CD4-positive, alpha-beta T cell treated with Interleukin-4 for 1 hour (primary cell): Measurements from ENCODE around the gene FGF9.
A peak's percentile ranks its signal among the peaks of the same experiment; 100 is the strongest.

Source experiments
- DNase-seq, 2 donors: peaks; one replicate each; pipeline ENCODE4 v3.0.0-alpha.2; 2020 to 2022

Gene FGF9

DNA sequence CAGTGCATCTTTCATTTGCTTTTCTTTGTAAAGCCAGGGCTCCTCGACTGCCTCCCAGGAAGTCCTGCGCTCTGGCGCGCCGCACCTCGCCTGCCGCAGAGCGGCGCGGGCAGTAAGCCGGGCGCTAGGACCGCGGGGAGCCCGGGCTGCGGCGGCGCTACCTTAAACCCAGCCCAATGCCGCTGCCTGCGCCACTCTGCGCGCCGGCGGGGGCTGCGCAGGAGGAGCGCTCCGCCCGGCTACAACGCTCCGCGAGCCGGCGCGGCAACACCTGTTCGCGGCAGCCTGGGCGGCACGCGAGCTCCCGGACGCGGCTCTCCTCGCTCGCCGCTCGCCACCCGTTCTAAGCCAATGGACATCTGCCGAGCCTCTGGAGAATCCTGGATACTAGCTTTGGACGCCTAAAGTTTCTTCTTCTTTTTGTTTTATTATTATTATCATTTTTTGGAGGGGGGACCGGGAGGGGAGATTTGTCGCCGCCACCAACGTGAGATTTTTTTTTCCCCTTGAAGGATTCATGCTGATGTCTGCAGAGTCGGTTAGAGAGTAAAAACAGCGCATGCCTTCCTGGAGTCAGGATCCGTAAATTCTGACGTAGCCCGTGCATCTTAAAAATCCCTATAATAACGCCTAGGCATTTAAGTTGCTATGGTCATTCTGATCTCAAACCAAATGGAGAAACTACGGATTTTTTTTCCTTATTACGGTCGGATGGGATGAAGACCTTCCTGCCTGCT is at the start of gene FGF9:
FGF9 (plus strand) TSS at position 191 of the 737 bp plus-strand sequence. CDS start 840 bp downstream, outside the sequence.
- DNase-seq, result peak; percentile 78 to 83

DNA sequence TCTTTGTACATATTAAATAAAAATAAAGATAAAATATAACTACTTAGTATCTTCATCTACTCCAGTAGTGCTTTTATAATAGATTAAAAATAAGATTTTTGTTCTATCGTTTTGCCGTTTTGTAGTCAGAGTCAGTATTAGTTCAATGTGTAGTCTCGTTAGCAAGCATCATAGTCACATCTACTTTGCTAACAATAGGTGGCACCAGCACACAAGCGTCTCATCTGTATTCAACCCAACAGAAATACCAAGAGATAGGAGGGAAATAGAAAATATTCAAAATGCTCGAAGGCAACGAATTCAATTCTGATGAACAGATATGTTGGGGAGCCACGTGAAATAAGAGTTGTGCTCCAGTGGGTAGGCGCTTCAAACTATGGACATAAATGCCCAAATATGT is 45.5 kb upstream of the FGF9 start:
- DNase-seq, result peak in 1 of 2 donors; percentile 33

DNA sequence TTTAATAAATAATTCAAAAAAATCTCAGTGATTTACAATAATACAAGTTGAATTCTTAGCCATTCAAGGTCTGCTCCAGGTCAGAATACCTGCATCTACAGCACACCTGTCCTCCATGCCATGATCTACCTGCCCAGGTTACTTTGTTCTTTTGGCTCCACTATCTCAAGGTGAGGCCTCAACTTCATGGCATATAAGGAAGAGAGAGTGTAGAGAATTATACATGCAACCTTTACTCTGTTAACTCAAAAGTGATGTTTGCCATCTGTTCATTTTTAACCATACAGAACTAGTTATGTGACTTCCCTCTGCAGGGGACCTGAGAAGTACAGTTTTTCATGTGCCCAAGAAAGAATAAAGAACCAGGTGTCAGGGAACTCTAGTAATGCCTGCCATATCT is 38.7 kb upstream of the FGF9 start:
- DNase-seq, result no peak

DNA sequence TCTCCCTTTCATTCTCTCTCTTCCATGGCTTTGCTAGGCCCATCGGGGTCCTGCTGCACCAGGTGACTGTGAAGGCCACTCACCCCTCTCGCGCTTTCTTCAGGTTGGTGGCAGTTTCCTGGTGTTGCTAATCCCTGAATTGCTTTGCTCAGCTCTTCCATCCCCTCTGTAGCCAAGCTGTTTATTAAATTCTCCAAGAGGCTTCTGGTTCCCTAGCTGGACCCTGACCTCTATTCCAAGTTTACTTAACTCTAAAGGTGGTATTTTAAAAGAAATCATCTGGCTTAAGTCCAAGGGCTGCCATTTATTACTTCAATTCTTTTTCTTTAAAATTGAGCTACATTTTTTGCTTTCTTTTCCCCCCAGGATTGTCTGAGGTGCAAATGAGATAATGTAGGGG is 34.2 kb upstream of the FGF9 start:
- no peak for DNase-seq

DNA sequence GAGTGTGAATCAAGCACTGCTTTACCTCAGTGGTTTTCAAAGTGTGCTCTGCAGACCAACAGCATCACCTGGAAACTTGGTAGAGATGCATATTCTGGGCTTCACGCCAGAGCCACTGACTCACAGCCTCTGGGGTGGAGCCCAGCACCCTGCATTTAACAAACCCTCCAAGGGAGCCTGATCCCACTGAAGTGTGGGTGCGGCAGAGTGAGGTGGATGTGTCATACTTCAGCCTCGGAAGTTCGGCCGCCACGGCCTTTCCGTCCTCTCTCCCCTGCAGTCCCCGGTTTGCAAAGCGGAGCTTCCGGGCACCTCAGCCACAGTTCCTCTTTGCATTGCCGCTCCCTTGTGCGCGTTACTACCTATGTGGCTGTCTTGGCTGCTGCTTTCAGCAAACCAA is 33.6 kb upstream of the FGF9 start:
- peak; percentile 6 to 36 for DNase-seq

DNA sequence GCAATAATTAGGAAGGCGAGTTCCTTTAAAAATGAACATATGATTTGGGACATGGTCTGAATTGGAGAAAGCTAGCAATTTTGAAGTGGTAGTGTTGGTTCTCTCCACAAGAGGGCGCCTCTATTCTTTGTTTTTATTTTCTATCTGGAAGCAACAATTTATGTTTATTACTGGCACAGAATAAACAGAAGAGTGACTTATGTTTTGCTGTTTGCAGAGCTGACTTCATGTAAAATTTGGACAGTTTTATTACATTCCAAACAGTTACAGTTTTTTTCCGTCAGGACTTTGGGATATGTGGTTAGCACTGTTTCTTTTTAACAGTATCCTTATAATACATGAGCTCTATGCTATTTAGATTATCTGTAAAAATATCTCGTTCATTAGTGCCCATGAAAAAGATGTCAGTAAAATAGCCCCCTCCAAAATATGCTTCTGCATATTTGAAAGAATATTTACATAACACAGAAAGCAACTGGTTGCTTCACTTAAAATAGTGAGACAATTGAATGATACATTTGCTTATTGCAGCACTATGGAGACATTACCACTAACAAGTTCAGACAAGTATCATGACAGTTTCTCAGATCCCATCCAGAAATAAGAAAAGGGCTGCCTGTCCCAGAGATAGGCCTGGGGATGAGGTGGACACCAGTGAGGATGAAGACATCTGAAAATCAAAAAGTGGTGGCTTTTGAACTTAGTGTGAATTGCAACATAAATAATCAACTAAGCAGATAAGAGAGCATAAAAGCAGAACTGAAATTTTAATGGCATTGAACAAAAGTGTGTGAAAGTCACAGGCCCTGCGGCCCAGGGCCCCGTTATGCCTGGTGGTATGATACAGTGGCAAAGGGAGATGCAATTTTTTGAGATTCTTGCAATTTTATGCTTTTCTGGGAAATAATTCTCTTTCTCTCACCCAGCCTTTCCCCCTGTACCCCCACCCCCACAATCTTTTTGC is 32.3 kb upstream of the FGF9 start:
- DNase-seq, result peak in 1 of 2 donors; percentile 56

DNA sequence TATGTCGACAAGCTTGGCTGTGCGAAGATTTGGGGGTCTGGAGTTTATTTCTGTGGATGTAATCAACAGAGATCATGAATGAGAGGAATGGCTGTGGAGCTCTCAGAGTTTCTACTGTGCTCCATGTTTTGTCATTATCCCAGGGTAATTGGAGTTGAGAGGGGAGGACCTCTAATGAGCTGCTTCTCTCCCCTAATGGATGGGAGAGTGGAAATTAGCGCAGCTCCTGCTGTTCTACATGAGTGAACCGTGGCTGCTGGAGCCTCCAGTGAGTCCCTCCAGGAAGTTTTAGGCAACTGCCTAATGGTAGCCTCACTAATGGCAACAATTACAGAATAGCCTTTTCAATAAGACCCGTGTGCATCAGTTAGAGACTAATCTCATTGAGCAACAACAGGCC is 31.3 kb upstream of the FGF9 start:
- DNase-seq, result no peak

DNA sequence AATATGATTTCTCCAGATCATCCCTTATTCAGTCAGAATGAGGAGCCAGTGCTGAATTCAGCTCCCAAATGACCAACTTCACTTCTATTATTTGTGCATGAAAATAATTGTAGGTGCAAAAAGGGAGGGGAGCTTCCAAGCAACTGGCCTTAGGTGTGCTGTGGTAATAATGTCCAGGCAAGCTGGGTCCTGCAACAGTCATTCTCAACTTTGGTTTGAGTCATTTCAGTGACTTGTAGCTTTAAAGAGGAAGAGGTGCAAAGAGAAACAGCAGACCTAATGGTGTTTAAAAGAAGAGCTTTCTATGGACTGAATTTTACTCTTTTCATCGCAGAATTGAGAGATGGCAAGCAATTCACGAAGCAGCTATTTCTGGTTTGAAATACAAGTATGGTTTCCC is 29.2 kb upstream of the FGF9 start:
- no peak for DNase-seq

DNA sequence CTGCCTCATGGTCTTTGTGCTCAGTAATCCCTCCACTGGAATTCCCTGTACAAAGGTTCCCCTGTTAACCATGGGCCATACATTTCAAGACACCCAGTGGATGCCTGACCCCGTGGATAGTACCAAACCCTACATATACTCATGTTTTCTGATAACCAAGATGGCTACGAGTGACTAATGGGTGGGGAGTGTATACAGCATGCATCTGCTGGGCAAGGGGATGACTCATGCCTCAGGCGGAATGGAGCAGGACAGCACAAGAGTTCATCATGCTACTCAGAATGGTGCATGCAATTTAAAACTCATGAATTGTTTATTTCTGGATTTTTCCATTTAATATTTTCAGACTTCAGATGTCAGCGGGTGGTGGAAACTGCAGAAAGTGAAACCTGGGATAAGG is 13.3 kb upstream of the FGF9 start:
- no peak for DNase-seq

DNA sequence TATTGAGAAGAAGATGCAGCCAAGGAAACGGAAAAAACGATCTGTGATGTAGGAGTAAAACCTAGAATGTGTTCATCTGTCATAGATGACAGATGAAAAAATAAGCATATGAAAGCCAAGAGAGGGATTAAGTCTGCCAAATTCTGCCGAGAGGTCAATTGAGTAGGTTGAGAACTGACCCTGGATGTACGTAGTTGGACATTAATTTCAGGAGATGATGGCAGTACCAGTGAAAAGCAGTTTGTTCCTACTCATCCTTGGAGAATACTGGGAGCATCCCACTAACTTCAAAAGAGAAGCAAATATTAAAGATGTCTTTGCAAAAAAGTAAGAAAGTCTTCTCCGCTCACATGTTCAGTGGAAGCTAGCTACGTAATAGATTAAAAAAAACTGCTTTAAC is 11.8 kb upstream of the FGF9 start:
- DNase-seq, result no peak

DNA sequence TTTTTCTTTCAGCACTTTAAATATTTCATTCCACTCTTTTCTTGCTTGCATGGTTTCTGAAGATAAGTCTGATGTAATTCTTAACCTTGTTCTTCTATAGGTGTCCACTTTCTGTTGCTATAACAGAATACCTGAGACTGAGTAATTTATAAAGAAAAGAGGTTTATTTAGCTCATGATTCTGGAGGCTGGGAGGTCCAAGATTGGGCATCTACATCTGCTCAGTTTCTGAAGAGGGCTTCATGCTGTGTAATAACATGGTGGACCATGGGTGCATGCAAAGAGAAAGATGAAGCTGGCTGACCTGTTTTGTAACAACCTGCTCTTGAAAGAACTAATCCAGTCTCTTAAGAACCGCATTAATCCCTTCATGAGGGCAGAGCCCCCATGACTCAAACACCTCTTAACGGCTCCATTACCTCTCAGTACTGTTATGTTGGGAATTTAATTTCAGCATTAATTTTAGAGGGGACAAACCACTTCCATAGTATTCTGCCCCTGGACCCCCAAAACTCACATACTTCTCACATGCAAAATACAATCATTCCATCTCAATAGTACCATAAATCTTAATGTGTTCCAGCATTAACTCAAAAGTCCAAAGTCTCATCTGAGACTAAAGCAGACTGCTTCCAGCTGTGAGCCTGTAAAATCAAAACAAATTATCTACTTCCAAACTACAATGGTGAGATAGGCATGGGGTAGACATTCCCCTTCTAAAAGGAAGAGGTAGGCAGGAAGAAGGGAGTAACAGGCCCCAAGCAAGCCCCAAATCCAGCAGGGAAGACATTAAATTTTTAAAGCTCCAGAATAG is 9.6 kb upstream of the FGF9 start:
- no peak for DNase-seq

DNA sequence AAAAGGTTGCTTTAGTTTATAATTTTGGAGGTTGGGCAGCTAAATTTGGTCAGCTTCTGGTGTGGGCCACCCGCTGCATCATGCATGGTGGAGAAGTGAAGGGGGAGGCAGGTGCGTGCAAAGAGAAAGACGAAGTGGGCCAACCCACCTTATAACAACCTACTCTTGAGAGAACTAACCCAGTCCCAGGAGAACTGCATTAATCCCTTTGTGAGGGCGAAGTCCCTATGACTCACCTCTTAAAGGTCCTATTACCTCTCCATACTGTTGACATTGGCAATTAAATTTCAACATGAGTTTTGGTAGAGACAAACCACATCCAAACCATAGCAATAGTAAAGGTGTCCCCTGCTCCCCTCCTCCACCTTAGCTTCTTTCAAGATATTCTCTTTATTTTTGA is 7.7 kb upstream of the FGF9 start:
- no peak for DNase-seq

DNA sequence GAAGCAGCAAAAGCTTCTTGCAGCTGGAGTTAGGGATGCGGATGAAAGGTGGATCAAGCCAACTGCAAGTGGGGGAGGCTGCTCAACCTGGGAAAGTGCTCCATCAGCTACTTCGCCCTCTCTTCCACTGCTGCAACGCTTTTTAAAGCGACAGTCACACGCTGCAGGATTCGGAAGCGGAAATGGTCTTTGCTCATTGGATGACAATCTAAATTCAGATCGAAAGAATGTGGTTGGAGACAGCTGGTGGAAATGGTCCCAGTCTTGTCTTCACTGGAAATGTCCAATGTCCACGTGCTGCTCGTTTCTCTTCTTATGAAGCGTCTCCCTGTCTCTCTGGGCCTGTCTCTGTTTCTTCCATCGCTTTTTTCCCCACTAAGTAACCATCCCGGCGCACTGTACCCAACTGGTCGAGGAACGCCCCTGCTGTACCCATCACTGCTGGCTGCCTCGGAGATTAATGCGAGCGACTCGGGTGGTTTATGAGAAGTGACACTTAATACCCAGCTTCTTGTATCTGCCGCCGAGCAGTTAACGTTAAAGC is 2.1 kb upstream of the FGF9 start:
- peak in 1 of 2 donors; percentile 5 for DNase-seq

DNA sequence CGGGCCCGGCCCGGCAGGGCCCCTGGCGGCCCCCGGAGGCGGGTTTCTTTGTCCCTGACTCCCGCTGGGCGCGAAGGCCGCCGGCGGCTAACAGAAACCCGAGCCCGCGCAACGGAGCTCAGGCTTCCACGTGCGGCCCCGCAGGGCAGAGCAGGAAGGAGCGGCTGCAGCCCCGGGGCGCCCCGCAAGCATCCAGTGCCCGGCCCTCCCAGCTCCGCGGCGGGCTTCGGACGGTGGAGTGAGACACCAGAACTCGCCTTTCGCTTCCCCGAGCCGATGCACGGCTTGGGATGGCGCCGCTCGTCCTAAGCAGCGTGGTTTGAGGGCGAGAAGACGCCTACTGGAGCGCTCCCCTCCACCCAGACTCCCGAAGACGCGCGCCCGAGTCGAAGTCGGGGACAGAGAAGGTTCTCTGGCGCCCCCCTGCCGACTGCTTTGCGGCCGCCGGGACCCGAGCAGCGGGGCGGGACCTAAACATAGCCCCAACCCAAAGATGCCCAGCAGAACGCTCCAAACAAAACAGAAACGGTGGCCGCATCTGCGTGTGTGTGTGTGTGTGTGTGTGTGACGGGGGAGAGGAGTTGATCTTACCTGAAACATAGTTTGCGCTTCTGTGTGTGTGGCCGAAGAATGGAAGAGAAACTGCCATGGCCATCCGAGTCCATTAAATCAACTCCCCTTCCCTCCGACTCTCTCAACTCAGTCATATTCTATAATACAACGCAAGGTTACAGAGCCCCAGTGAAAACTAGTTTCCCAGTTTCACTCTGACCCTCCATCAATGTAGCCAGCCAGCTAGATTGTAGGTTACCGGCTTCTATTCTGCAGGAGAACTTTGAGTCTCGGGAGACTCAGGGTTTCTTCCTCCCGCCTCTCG is 629 bp upstream of the FGF9 start:
- DNase-seq, result peak; percentile 61 to 67

DNA sequence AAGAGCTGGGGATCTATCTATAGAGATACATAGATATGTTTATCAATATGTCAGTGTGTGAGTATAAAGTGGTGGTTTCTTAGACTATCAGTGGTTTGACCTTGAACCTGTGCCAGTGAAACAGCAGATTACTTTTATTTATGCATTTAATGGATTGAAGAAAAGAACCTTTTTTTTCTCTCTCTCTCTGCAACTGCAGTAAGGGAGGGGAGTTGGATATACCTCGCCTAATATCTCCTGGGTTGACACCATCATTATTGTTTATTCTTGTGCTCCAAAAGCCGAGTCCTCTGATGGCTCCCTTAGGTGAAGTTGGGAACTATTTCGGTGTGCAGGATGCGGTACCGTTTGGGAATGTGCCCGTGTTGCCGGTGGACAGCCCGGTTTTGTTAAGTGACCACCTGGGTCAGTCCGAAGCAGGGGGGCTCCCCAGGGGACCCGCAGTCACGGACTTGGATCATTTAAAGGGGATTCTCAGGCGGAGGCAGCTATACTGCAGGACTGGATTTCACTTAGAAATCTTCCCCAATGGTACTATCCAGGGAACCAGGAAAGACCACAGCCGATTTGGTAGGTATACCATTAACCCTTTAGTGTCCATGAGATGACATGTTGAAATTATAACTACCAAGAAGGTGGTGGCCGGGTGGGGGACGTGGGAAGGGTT is 880 bp downstream of the FGF9 start:
- peak in 1 of 2 donors; percentile 18 for DNase-seq

DNA sequence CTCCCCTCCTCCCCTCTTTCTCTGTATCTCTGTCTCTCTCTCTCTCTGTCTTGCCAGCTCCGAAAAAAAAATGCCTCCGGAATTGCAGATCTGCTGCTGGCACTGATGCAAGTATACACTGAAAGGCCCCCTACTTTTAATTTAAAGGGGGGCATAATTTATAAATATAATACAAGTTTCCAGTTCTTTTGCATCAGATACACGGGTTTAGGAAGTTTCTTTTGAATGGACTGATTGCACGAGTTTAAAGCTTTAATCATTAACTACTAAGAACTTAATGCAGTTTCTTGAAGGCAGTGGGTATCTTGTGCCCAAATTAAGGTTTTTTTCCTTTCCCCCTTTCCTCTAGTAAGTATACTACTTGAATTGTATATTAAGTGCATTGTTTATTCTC is 1.4 kb downstream of the FGF9 start:
- DNase-seq, result no peak

DNA sequence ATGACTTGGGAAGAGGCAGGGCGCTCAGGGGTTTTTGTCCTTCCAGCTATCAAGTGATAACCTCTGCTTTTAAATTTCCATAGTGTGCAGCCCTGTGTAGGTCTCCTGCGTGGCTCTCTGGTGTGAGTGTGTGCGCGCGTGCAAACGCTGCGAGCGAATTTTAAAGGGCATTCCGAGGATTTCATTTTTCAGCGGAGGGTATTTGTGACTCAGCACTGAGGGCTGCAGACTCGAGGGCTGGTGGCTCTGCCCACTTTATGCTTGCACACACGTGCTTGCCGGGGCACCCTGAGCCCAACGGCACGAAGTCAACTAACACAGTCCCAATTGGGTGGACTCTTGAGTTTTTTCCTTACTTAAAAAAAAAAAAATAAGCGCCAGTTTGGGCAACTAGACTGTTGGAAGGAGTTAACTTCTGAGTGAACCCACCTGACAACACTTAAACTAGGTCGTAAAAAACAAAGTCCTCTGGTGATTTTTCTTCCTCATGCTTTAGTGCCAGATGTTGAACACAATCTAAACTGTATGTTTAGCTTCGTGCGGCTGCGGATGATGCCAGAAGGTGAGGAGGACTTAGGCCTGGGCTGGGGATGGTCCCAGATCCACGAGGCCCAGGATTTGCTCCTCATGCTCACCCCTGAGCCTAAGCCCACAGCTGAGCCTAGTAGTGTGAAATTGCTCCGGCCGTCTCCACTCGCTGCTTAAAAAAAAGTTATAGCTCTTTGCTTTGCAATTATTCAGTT is 2.1 kb downstream of the FGF9 start:
- DNase-seq, result no peak

DNA sequence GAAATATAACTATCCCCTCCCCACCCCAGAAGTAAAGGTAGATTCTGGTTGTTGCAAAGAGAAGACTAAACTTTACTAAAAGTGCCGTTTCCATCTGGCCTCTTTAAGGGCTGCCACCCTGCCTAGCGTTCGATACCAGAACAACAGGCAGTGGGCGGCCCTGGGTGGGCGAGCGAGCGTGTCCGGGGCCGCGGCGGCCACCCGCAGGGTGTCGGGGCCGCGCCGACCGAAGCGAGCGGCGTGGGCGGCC is 2.6 kb downstream of the FGF9 start:
- peak; percentile 26 to 47 for DNase-seq

DNA sequence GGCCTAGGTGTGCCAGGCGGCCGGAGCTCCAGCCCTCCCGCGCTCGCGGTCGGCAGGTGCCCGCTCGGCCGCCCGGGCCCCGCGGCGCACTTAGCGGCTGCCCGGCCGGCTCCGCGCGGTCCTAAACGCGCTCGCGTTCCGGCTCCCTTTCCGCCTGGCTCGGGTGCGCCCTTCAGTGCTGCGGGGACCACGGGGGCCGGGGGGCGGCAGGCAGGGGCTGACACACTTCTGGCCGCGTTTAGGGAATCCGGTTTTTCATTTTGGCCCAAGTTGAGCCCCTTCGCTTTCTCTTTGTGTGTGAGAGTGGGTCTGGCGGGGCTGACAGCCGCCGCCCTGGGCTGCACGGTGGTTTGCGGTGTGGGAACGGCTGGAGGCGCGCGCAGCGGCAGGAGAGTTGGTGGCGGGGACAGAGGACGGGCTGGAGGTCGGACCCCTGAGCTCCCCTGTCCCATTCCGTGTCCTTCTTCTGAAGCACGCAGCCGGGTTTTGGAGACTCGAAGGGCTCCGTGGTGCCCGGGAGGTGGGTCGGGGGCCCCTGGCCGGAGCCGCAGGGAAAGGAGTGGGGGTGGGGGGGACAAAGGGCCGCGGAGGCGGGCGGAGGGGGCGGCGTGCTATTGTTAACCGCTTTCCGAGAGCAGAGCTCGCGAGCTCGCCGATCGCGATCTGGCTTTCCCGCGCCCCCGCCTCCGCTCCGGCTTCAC is 3.1 kb downstream of the FGF9 start:
- peak in 1 of 2 donors; percentile 41 for DNase-seq

DNA sequence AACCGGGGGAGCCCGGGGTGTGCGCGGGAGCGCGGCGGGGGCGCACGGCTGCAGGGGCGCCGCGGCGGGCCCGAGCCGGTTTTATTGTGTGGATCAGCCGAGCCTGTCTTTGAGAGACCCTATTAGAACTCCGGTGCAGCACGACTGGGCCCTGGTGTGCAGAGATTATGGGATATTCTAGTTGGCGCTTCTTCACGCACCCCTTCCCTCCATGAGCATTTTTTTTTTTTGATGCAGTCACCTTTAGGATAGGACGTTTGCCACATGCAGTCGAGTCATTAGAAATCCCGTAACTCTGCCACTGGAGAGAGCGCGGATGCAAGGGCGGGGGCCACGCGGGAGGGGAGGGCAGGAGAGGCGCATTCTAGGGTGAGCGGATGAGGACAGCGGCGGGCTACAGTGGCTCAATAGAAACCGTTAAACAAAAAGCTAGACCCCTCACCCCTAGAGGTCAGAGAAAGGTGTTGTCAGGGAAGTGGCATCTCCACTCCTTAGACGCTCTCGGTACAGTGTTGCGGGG is 3.7 kb downstream of the FGF9 start:
- peak in 1 of 2 donors; percentile 10 for DNase-seq
